GM12878 (cell line): ENCODE data around the gene LGALS1. TPM values are rescaled to one million over a fixed set of nuclear protein-coding genes. Genes with fewer than 3 reads are reported as not detected.
"Not testable (repeated sequence)": the region's sequence is repeated elsewhere in the genome, so short reads cannot be mapped to it uniquely, and the experiment has no call there.

Source experiments
- ATAC-seq: fragments of 200-7000 bp; cut with Tn5 transposase; 3 replicates; pipeline ENCODE4 v1.9.1; 2020; ENCODE audit warnings: mild to moderate bottlenecking, moderate library complexity
- BruUV-seq: library from RNA; stranded (reverse); fragments of 400-500 nt; replicated peaks from 2 replicates; lab custom pipeline; 2021; lab: Mats Ljungman, UMichigan
- CTCF ChIA-PET: fragments of 300-600 bp; sonication (Branson Sonifier 250); formaldehyde crosslinking; extraction: SDS; loops from one replicate; lab custom pipeline; 2021; ENCODE audit warnings: inconsistent platforms; lab: Yijun Ruan, JAX
- POLR2A ChIA-PET: fragments of 350-600 bp; formaldehyde crosslinking; extraction: SDS; loops from one replicate; lab custom pipeline; 2021; ENCODE audit warnings: inconsistent platforms; lab: Charles Lee
- RAD21 ChIA-PET: fragments of 300-600 bp; sonication (Branson Sonifier 250); formaldehyde crosslinking; loops from one replicate; lab custom pipeline; 2023; ENCODE audit warnings: antibody characterized with exemption; ENCODE audit not compliant: unreplicated experiment; lab: Charles Lee
- SMC1A ChIA-PET: fragments of 300-600 bp; sonication (Branson Sonifier 250); formaldehyde crosslinking; loops from one replicate; lab custom pipeline; 2023; ENCODE audit not compliant: unreplicated experiment, uncharacterized antibody; lab: Charles Lee
- DNase-seq: peaks from one replicate; pipeline ENCODE4 v3.0.0-alpha.2; 2011; ENCODE audit warnings: low read depth, low spot score
- FAIRE-seq: peaks from 3 replicates; lab custom pipeline; 2011; peaks lifted over from hg19 to GRCh38; lab: Jason Lieb, UNC
- H2AFZ ChIP-seq: 2 replicates; pipeline ENCODE4 v1.6.0; 2011; ENCODE audit warnings: low read depth, low read length, control low read depth; ENCODE audit not compliant: control insufficient read depth
- H3K27ac ChIP-seq: 2 replicates; pipeline ENCODE4 v1.5.1; 2011; ENCODE audit warnings: control low read depth; ENCODE audit not compliant: control insufficient read depth, insufficient read depth
- H3K27me3 ChIP-seq, 2 experiments: replicated peaks in 1 of 2; 2 replicates each; pipeline versions ENCODE4 v1.6.0 to v1.6.1; 2011; ENCODE audit warnings: low read length in 1 of 2; ENCODE audit not compliant: control insufficient read depth in 2 of 2, insufficient read depth in 2 of 2
- H3K36me3 ChIP-seq, 2 experiments: 2 replicates each; pipeline ENCODE4 v1.5.1; 2011; ENCODE audit warnings: low read length in 1 of 2; ENCODE audit not compliant: control insufficient read depth in 2 of 2, insufficient read depth in 2 of 2
- H3K4me1 ChIP-seq: 2 replicates; pipeline ENCODE4 v1.6.1; 2011; ENCODE audit warnings: mild to moderate bottlenecking, low read length, moderate library complexity, mixed read lengths; ENCODE audit not compliant: control insufficient read depth, insufficient read depth
- H3K4me2 ChIP-seq: 2 replicates; pipeline ENCODE4 v1.6.0; 2011; ENCODE audit warnings: control low read depth; ENCODE audit not compliant: control insufficient read depth, insufficient read depth
- H3K4me3 ChIP-seq: fragments of 200-600 bp; sonication (generic); 2 replicates; pipeline ENCODE4 v1.5.1; 2016
- H3K79me2 ChIP-seq: 2 replicates; pipeline ENCODE4 v1.6.0; 2011; ENCODE audit warnings: low read length; ENCODE audit not compliant: control insufficient read depth, insufficient read depth
- H3K9ac ChIP-seq: 2 replicates; pipeline ENCODE4 v1.8.0; 2011; ENCODE audit warnings: low read length, control low read depth, mixed read lengths; ENCODE audit not compliant: control insufficient read depth, insufficient read depth
- H3K9me3 ChIP-seq: replicated peaks from 3 replicates; pipeline ENCODE4 v1.5.1; 2011; ENCODE audit warnings: mild to moderate bottlenecking, low read length; ENCODE audit not compliant: control insufficient read depth, insufficient read depth
- H4K20me1 ChIP-seq: 2 replicates; pipeline ENCODE4 v1.6.0; 2011; ENCODE audit not compliant: control insufficient read depth, insufficient read depth
- ATF7 ChIP-seq: fragments of 450-650 bp; IDR thresholded peaks from 2 replicates; pipeline ENCODE4 v1.6.1; 2016; ENCODE audit warnings: low read depth, mild to moderate bottlenecking
- CBX3 ChIP-seq: fragments of 200-600 bp; sonication (generic); IDR thresholded peaks from 2 replicates; pipeline ENCODE4 v1.6.1; 2016; ENCODE audit warnings: low read depth, borderline replicate concordance
- KAT2A ChIP-seq: conservative IDR thresholded peaks from 2 replicates; pipeline ENCODE4 v1.6.1; 2011; ENCODE audit warnings: low read depth, low read length; ENCODE audit not compliant: control insufficient read depth
- MTA3 ChIP-seq: IDR thresholded peaks from 2 replicates; pipeline ENCODE4 v1.6.1; 2012; ENCODE audit warnings: low read length, inconsistent platforms, borderline replicate concordance
- PML ChIP-seq: IDR thresholded peaks from 2 replicates; pipeline ENCODE4 v1.6.1; 2012; ENCODE audit warnings: low read length, inconsistent platforms
- POLR2AphosphoS5 ChIP-seq: IDR thresholded peaks from 2 replicates; pipeline ENCODE4 v1.6.1; 2011; ENCODE audit warnings: mild to moderate bottlenecking, low read length, inconsistent platforms
- RUNX3 ChIP-seq: IDR thresholded peaks from 2 replicates; pipeline ENCODE4 v1.6.1; 2012; ENCODE audit warnings: low read length, inconsistent platforms
- SPI1 ChIP-seq: IDR thresholded peaks from 2 replicates; pipeline ENCODE4 v1.6.1; 2011; ENCODE audit warnings: low read depth, mild to moderate bottlenecking, low read length, moderate library complexity, borderline replicate concordance; ENCODE audit not compliant: insufficient read depth
- SREBF1 ChIP-seq: IDR thresholded peaks from 2 replicates; pipeline ENCODE4 v1.6.1; 2012; ENCODE audit warnings: mild to moderate bottlenecking, low read length
- ZBED1 ChIP-seq: IDR thresholded peaks from 2 replicates; pipeline ENCODE4 v1.6.1; 2016; ENCODE audit warnings: borderline replicate concordance
- WGBS: methylation state at CpG from one replicate; pipeline ENCODE4 v1.1.6; 2016; ENCODE audit warnings: low lambda C conversion rate; ENCODE audit not compliant: insufficient replicate concordance, insufficient coverage; ENCODE audit errors: missing lambda C conversion rate; 5-methylcytosine and 5-hydroxymethylcytosine counted together
- in situ Hi-C: fragments of 300-500 bp; cut with MboI; formaldehyde crosslinking; loops from 9 replicates; pipeline ENCODE4 v1.14.3; 2018; ENCODE audit warnings: mixed read lengths
- intact Hi-C: fragments of 100-400 bp; cut with micrococcal nuclease; formaldehyde crosslinking; loops from one replicate; pipeline ENCODE4 v1.14.2; 2022; ENCODE audit not compliant: unreplicated experiment
- polyA plus RNA-seq, 11 experiments: library from polyadenylated mRNA; depleted of rRNA in 4 of 11; unstranded in 6 of 11; stranded (reverse) in 5 of 11; fragments of >200 nt; fragmentation: Nextera tagmentation in 4 of 11; fragmentation: Illumina TruSeq in 1 of 11; extraction: Ambion mirVana in 4 of 11; extraction: Trizol in 1 of 11; gene quantifications; 1 replicate in 1 of 11; 2 replicates in 10 of 11; pipeline versions ENCODE4 v1.2.1 to v1.2.3, GENCODE V29; 2011 to 2016; ENCODE audit warnings: inconsistent platforms in 2 of 11, missing spikeins in 2 of 11, low read depth in 1 of 11
- total RNA-seq, 4 experiments: library from RNA; depleted of rRNA in 3 of 4; stranded (reverse); fragments of >200 nt in 3 of 4; fragmentation: Illumina TruSeq in 1 of 4; extraction: Trizol in 1 of 4; gene quantifications; 2 replicates each; pipeline versions ENCODE4 v1.2.1 to v1.2.3, GENCODE V29; 2013 to 2021

The LGALS1 gene
- total and polyA plus RNA-seq, 10 of the 15 experiments (the other 5 are each of a cell fraction or from before 2014, with no cell fraction given) = 312 to 1,889 (median 706) TPM

GRCh38 chr22:37656583-37656982 lies 18.9 kb upstream of the LGALS1 start:
- ChIA-PET RAD21 (interaction anchor here (3.7 to 9.1 kb wide), 2 partner anchors 16 to 31 kb away, joined by 31 to 173 read pairs; partner anchors contain the start of gene SH3BP1), CTCF (interaction anchor here (2.4 to 11.7 kb wide), 3 partner anchors 16 to 64 kb away, joined by 8 to 414 read pairs (median 261); partner anchors contain the start of genes LGALS1, NOL12 and SH3BP1), POLR2A (interaction anchor here (1.2 to 9.6 kb wide), 4 partner anchors 14 to 83 kb away, joined by 3 to 209 read pairs (median 58); partner anchors contain the start of genes LGALS1 and NOL12), SMC1A (interaction anchor here (1.0 to 5.7 kb wide), 2 partner anchors 16 to 30 kb away, joined by 4 to 108 read pairs; partner anchors contain the start of gene SH3BP1)
- H3K9ac ChIP-seq, ATAC-seq, H3K4me3 ChIP-seq, FAIRE-seq, H3K9me3 ChIP-seq, H3K4me2 ChIP-seq, BruUV-seq, H2AFZ ChIP-seq, H3K36me3 ChIP-seq, H3K27ac ChIP-seq, intact Hi-C loops, H3K27me3 ChIP-seq, DNase-seq, H4K20me1 ChIP-seq, in situ Hi-C loops: not testable (repeated sequence)
- Histone ChIP-seq H3K79me2 (peaks cover 31% of the 10 kb centered on the region), H3K4me1 (peaks cover 11% of the 10 kb centered on the region)
- WGBS = 97% methylated on average over 4 of the region's 4 CpGs

GRCh38 chr22:37657590-37658132 lies 17.8 kb upstream of the LGALS1 start:
- Histone ChIP-seq H3K27me3 (no peaks in the 10 kb centered on the region), H3K36me3 (peaks cover 0 to 4% of the 10 kb centered on the region in 2 experiments; a peak in 2 of 4 replicates), H3K9ac (peak overlapping the region; percentile 63), H4K20me1 (no peaks in the 10 kb centered on the region), H3K9me3 (no peaks in the 10 kb centered on the region), H3K4me1 (peaks cover 12% of the 10 kb centered on the region), H3K79me2 (peaks cover 40% of the 10 kb centered on the region), H2AFZ (peak overlapping the region; percentile 96), H3K4me3 (peak overlapping the region; percentile 69), H3K4me2 (peak overlapping the region; percentile 92), H3K27ac (peak overlapping the region; percentile 38)
- ATAC-seq (no peak), DNase-seq (no peak), FAIRE-seq (no peak)
- in situ Hi-C loops = no loop called here
- intact Hi-C loops = no loop called here
- no TSS peak for BruUV-seq
- ChIA-PET RAD21 (interaction anchor here (0.8 to 9.1 kb wide), 15 partner anchors 9 to 159 kb away, joined by 3 to 173 read pairs (median 5); partner anchors contain the start of genes GCAT, GGA1, LGALS1 and NOL12), SMC1A (interaction anchor here (0.6 to 7.9 kb wide), 14 partner anchors 9 to 205 kb away, joined by 3 to 157 read pairs (median 6); partner anchors contain the start of genes ANKRD54, GCAT, GGA1 and LGALS1), POLR2A (interaction anchor here (0.6 to 9.6 kb wide), 20 partner anchors 10 to 297 kb away, joined by 3 to 209 read pairs (median 5); partner anchors contain the start of genes ANKRD54, GCAT, GGA1 and LGALS1), CTCF (interaction anchor here (0.6 to 11.7 kb wide), 12 partner anchors 17 to 206 kb away, joined by 3 to 414 read pairs (median 9); partner anchors contain the start of genes GGA1, LGALS1, NOL12 and SH3BP1)
- TF ChIP-seq ATF7 (no peak), RUNX3 (0 out of 2 replicates have a peak, but pooled peaks have one; percentile 9), PML (peak; percentile 57; the same call in 1 of the 2 replicates), ZBED1 (peak; percentile 74), SPI1 (no peak), MTA3 (peak; percentile 61; the same call in 1 of the 2 replicates), SREBF1 (0 out of 2 replicates have a peak, but pooled peaks have one; percentile 47), CBX3 (no peak), KAT2A (no peak), POLR2AphosphoS5 (peak; percentile 65; the same call in 1 of the 2 replicates)
- WGBS = 2% methylated on average over 6 of the region's 6 CpGs
